ENCODE results near the gene DCTD. TPM values are rescaled to one million over a fixed set of nuclear protein-coding genes. Genes with fewer than 3 reads are reported as not detected.
"Not testable (repeated sequence)": the region's sequence is repeated elsewhere in the genome, so short reads cannot be mapped to it uniquely, and the experiment has no call there.

Gene DCTD
- total RNA-seq, 2 experiments from 2014 or later: 115 to 117 TPM

- Mint-ChIP-seq H3K27me3 (no peaks in the 10 kb centered on the region), H3K36me3 (peaks cover 60% of the 10 kb centered on the region), H3K4me3 (no peak overlapping the region), H3K9me3 (no peaks in the 10 kb centered on the region), H3K27ac (no peak overlapping the region), H3K4me1 (ENCODE audit: low read depth) (no peaks in the 10 kb centered on the region)
- intact Hi-C loops (cut with micrococcal nuclease): no loop called here
- ChIA-PET POLR2A (no interaction called here), CTCF (no interaction called here)
- no peak for DNase-seq
Observed at GRCh38 chr4:182903013-182903412, 14.2 kb downstream of the DCTD start.

GRCh38 chr4:182901337-182901736 lies 15.8 kb downstream of the DCTD start:
- Mint-ChIP-seq H3K27me3 (no peaks in the 10 kb centered on the region), H3K27ac (no peak overlapping the region), H3K4me1 (ENCODE audit: low read depth) (no peaks in the 10 kb centered on the region), H3K9me3 (no peaks in the 10 kb centered on the region), H3K4me3 (no peak overlapping the region), H3K36me3 (peaks cover 49% of the 10 kb centered on the region)
- intact Hi-C loops (cut with micrococcal nuclease): no loop called here
- no peak for DNase-seq
- ChIA-PET CTCF (no interaction called here), POLR2A (no interaction called here)

GRCh38 chr4:182900021-182900420 lies 17.2 kb downstream of the DCTD start:
- CTCF ChIA-PET: not testable (repeated sequence)

GRCh38 chr4:182898479-182898799 lies 18.7 kb downstream of the DCTD start:
- POLR2A ChIA-PET: no interaction called here
- no peak overlapping the region for H3K27ac Mint-ChIP-seq
- CTCF ChIA-PET: no interaction called here

More at GRCh38 chr4:182900021-182900420, 17.2 kb downstream of the DCTD start:
- POLR2A ChIA-PET; H3K27ac Mint-ChIP-seq; H3K4me3 Mint-ChIP-seq; H3K9me3 Mint-ChIP-seq; DNase-seq; H3K4me1 Mint-ChIP-seq (ENCODE audit: low read depth); intact Hi-C loops (cut with micrococcal nuclease); H3K27me3 Mint-ChIP-seq: not testable (repeated sequence)
- peaks cover 50% of the 10 kb centered on the region for H3K36me3 Mint-ChIP-seq

GRCh38 chr4:182897601-182898478 lies 19.3 kb downstream of the DCTD start:
- Mint-ChIP-seq H3K4me3 (no peak overlapping the region), H3K9me3 (no peaks in the 10 kb centered on the region), H3K27me3 (no peaks in the 10 kb centered on the region), H3K36me3 (peaks cover 54% of the 10 kb centered on the region), H3K27ac (no peak overlapping the region), H3K4me1 (ENCODE audit: low read depth) (no peaks in the 10 kb centered on the region)
- intact Hi-C loops (cut with micrococcal nuclease): no loop called here
- CTCF ChIA-PET: no interaction called here
- POLR2A ChIA-PET: no interaction called here
- DNase-seq: no peak

More at GRCh38 chr4:182898479-182898799, 18.7 kb downstream of the DCTD start:
- intact Hi-C loops (cut with micrococcal nuclease): no loop called here
- no peaks in the 10 kb centered on the region for H3K9me3 Mint-ChIP-seq
- H3K36me3 Mint-ChIP-seq: peaks cover 48% of the 10 kb centered on the region
- no peak for DNase-seq
- no peaks in the 10 kb centered on the region for H3K4me1 Mint-ChIP-seq (ENCODE audit: low read depth)
- no peak overlapping the region for H3K4me3 Mint-ChIP-seq
- no peaks in the 10 kb centered on the region for H3K27me3 Mint-ChIP-seq

- no peaks in the 10 kb centered on the region for H3K4me1 Mint-ChIP-seq (ENCODE audit: low read depth)
- no peak overlapping the region for H3K4me3 Mint-ChIP-seq
- no peaks in the 10 kb centered on the region for H3K9me3 Mint-ChIP-seq
- peaks cover 58% of the 10 kb centered on the region for H3K36me3 Mint-ChIP-seq
- H3K27ac Mint-ChIP-seq: no peak overlapping the region
- intact Hi-C loops (cut with micrococcal nuclease): no loop called here
- ChIA-PET CTCF (no interaction called here), POLR2A (no interaction called here)
- H3K27me3 Mint-ChIP-seq: no peaks in the 10 kb centered on the region
- DNase-seq: no peak
Observed at GRCh38 chr4:182896421-182896820, 20.8 kb downstream of the DCTD start.

GRCh38 chr4:182895791-182896292 lies 21.3 kb downstream of the DCTD start:
- no peaks in the 10 kb centered on the region for H3K27me3 Mint-ChIP-seq
- CTCF ChIA-PET: no interaction called here
- H3K4me1 Mint-ChIP-seq (ENCODE audit: low read depth): no peaks in the 10 kb centered on the region
- no peak overlapping the region for H3K27ac Mint-ChIP-seq
- intact Hi-C loops (cut with micrococcal nuclease): no loop called here
- peaks cover 61% of the 10 kb centered on the region for H3K36me3 Mint-ChIP-seq
- no peak for DNase-seq
- no peak overlapping the region for H3K4me3 Mint-ChIP-seq
- POLR2A ChIA-PET: no interaction called here
- no peaks in the 10 kb centered on the region for H3K9me3 Mint-ChIP-seq

GRCh38 chr4:182894681-182895275 lies 22.4 kb downstream of the DCTD start:
- Mint-ChIP-seq H3K9me3 (no peaks in the 10 kb centered on the region), H3K36me3 (peaks cover 61% of the 10 kb centered on the region), H3K27me3 (no peaks in the 10 kb centered on the region), H3K4me3 (no peak overlapping the region), H3K4me1 (ENCODE audit: low read depth) (no peaks in the 10 kb centered on the region), H3K27ac (no peak overlapping the region)
- intact Hi-C loops (cut with micrococcal nuclease): no loop called here
- ChIA-PET POLR2A (no interaction called here), CTCF (interaction anchor here (0.6 kb wide), 1 partner anchor 22 kb away, joined by 3 read pairs; no protein-coding TSS in a partner anchor)
- no peak for DNase-seq

GRCh38 chr4:182893474-182894080 lies 23.6 kb downstream of the DCTD start:
- intact Hi-C loops (cut with micrococcal nuclease): no loop called here
- ChIA-PET POLR2A (no interaction called here), CTCF (no interaction called here)
- Mint-ChIP-seq H3K27me3 (no peaks in the 10 kb centered on the region), H3K36me3 (peaks cover 66% of the 10 kb centered on the region), H3K4me3 (no peak overlapping the region), H3K9me3 (no peaks in the 10 kb centered on the region), H3K4me1 (ENCODE audit: low read depth) (no peaks in the 10 kb centered on the region), H3K27ac (no peak overlapping the region)
- DNase-seq: no peak

- Mint-ChIP-seq H3K27me3 (no peaks in the 10 kb centered on the region), H3K36me3 (peaks cover 71% of the 10 kb centered on the region), H3K27ac (no peak overlapping the region), H3K9me3 (no peaks in the 10 kb centered on the region), H3K4me3 (no peak overlapping the region), H3K4me1 (ENCODE audit: low read depth) (no peaks in the 10 kb centered on the region)
- DNase-seq: no peak
- ChIA-PET POLR2A (no interaction called here), CTCF (no interaction called here)
- intact Hi-C loops (cut with micrococcal nuclease): no loop called here
Observed at GRCh38 chr4:182893047-182893446, 24.1 kb downstream of the DCTD start.

- Mint-ChIP-seq H3K27me3 (no peaks in the 10 kb centered on the region), H3K4me1 (ENCODE audit: low read depth) (no peaks in the 10 kb centered on the region), H3K27ac (no peak overlapping the region), H3K4me3 (no peak overlapping the region), H3K36me3 (peaks cover 88% of the 10 kb centered on the region), H3K9me3 (peaks cover 12% of the 10 kb centered on the region)
- ChIA-PET CTCF (no interaction called here), POLR2A (no interaction called here)
- intact Hi-C loops (cut with micrococcal nuclease): no loop called here
- DNase-seq: no peak
Observed at GRCh38 chr4:182890202-182890601, 27.0 kb downstream of the DCTD start.

- intact Hi-C loops (cut with micrococcal nuclease): no loop called here
- no peak overlapping the region for H3K4me3 Mint-ChIP-seq
- DNase-seq: no peak
- no peaks in the 10 kb centered on the region for H3K27me3 Mint-ChIP-seq
- peaks cover 16% of the 10 kb centered on the region for H3K9me3 Mint-ChIP-seq
- ChIA-PET CTCF (no interaction called here), POLR2A (no interaction called here)
- no peak overlapping the region for H3K27ac Mint-ChIP-seq
- H3K36me3 Mint-ChIP-seq: peaks cover 86% of the 10 kb centered on the region
- H3K4me1 Mint-ChIP-seq (ENCODE audit: low read depth): no peaks in the 10 kb centered on the region
Observed at GRCh38 chr4:182888891-182889290, 28.3 kb downstream of the DCTD start.

GRCh38 chr4:182886768-182887167 lies 30.4 kb downstream of the DCTD start:
- no peaks in the 10 kb centered on the region for H3K4me1 Mint-ChIP-seq (ENCODE audit: low read depth)
- no peak overlapping the region for H3K4me3 Mint-ChIP-seq
- CTCF ChIA-PET: no interaction called here
- no peak overlapping the region for H3K27ac Mint-ChIP-seq
- POLR2A ChIA-PET: no interaction called here
- no peak for DNase-seq
- intact Hi-C loops (cut with micrococcal nuclease): no loop called here
- no peaks in the 10 kb centered on the region for H3K27me3 Mint-ChIP-seq
- peaks cover 86% of the 10 kb centered on the region for H3K36me3 Mint-ChIP-seq
- peaks cover 16% of the 10 kb centered on the region for H3K9me3 Mint-ChIP-seq

All from activated CD4-positive, alpha-beta memory T cell treated with anti-CD3 and anti-CD28 coated beads for 36 hours (primary cell).